Measurements from ENCODE around the gene SBF1. TPM values are rescaled to one million over a fixed set of nuclear protein-coding genes. Genes with fewer than 3 reads are reported as not detected.

Gene SBF1
- total and polyA plus RNA-seq, 4 donors = 30.1 to 76.9 (median 34.2) TPM

DNA sequence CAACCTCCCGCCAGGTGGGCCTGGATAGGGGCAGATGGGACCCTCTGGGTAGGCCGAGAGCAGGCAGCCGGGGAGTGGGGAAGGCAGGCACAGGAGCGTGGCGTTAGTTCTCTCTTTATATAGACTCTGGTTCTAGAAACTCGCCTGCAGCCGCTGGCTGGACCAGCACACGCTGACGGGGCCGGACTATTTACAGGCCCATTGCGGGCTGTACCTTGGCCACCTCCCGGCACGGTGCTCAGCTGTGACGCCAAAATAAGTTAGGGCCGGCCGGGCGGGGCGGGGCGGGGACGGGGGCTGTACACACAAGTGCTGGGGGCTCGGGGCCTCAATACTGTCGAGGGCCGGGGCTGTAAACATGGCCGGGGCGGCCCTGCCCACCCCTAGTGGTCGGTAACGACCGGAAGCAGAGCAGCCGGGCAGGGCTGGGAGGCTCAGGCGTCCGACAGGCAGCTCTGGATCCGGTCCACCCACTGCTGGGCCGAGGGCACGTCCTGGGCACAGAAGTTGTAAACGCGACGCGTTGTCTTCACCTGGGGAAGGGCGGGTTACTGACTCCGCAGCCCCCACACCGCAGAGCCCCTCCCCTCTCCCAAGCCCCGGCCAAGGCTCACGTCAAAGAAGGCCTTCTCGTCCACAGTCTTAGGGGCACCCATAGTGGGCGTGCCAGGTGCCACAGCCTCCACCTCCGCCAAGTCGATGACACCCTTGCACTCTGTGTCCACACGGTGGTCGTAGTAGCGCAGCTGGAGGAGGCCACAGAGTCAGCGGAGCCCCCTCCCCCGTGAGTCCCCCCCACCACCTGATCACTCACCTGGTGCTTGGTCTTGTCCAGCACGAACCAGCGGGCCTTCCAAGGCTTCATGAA is 27.9 kb downstream of the SBF1 start:
- Histone ChIP-seq H3K9me3 (ENCODE audit: control insufficient read depth in 4 of 4, insufficient read depth in 3 of 4, low read length in 3 of 4) (no peaks in the 10 kb centered on the region), H3K27me3 (ENCODE audit: control insufficient read depth in 3 of 3, insufficient read depth in 3 of 3, low read length in 2 of 3) (no peaks in the 10 kb centered on the region), H3K4me1 (ENCODE audit: control insufficient read depth in 5 of 5, insufficient read depth in 5 of 5, low read length in 5 of 5) (peaks cover 0 to 17% (median 3%) of the 10 kb centered on the region in 5 donors), H3K9ac (ENCODE audit: insufficient read depth in 1 of 2, low read length in 2 of 2) (no peak overlapping the region), H3K27ac (ENCODE audit: low read depth in 1 of 2, low read length in 1 of 2) (no peak overlapping the region), H3K4me3 (no peak overlapping the region), H3K36me3 (ENCODE audit: control insufficient read depth in 4 of 4, insufficient read depth in 4 of 4, low read length in 4 of 4) (peaks cover 4 to 51% (median 14%) of the 10 kb centered on the region in 4 donors)
- TF ChIP-seq, protein P1, sequence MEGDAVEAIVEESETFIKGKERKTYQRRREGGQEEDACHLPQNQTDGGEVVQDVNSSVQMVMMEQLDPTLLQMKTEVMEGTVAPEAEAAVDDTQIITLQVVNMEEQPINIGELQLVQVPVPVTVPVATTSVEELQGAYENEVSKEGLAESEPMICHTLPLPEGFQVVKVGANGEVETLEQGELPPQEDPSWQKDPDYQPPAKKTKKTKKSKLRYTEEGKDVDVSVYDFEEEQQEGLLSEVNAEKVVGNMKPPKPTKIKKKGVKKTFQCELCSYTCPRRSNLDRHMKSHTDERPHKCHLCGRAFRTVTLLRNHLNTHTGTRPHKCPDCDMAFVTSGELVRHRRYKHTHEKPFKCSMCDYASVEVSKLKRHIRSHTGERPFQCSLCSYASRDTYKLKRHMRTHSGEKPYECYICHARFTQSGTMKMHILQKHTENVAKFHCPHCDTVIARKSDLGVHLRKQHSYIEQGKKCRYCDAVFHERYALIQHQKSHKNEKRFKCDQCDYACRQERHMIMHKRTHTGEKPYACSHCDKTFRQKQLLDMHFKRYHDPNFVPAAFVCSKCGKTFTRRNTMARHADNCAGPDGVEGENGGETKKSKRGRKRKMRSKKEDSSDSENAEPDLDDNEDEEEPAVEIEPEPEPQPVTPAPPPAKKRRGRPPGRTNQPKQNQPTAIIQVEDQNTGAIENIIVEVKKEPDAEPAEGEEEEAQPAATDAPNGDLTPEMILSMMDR (IDR thresholded peaks at IDR 0.05; ENCODE audit: control extremely low read depth, extremely low read depth) = no peak
- DNase-seq (no peak), ATAC-seq (ENCODE audit: insufficient read depth, low FRiP score) (no peak)
- 87 to 89% methylated on average over 54 of the region's 54 CpGs for WGBS, 2 donors

DNA sequence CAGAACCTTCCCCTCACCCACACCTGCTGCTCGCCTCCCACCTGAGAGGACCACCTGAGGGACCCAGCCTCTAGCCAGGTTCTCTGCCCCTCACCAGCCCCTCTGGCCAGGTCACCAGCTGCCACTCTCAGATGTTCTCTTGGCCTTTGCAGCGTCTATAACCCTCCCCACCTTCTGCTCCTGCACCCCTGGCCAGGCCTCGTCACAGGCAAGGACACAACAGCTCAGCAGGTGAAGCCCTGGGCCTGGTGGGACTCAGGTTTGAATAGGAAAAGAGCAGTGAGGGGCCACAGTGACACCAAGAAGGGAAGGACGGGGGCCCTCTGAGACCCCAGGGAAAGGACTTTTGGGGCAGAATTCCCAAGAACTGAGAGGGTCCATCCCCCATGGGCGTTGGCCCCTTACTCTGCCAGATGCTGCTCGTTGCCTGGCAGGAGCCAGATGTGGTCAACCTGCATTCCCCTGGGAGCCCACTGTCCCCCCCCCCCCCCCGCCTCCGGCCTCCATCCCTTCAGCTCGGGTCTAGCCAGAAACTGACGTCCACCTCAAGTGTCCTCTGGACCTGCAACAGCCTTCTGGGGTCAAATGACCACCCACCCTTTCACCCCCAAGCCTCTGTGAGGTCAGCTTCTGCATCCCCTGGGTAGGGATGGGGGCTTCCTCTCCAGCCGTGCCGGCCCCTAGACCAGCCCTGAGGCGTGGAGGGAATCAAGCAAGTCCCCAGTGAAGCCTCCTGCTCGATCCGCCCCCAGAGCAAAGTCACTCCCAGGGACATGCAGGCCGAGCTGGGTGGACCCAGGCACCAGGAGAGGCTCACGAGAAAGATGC is 28.7 kb downstream of the SBF1 start:
- H3K27ac ChIP-seq (ENCODE audit: low read depth in 1 of 2, low read length in 1 of 2) = peak overlapping the region in 1 of 2 donors; percentile 83
- H3K4me1 ChIP-seq (ENCODE audit: control insufficient read depth in 5 of 5, insufficient read depth in 5 of 5, low read length in 5 of 5) = peaks cover 0 to 17% (median 3%) of the 10 kb centered on the region in 5 donors
- ATAC-seq (ENCODE audit: insufficient read depth, low FRiP score) (no peak), DNase-seq (no peak)
- 87 to 89% methylated on average over 16 to 17 of the region's 17 CpGs for WGBS, 2 donors
- no peak overlapping the region for H3K9ac ChIP-seq (ENCODE audit: insufficient read depth in 1 of 2, low read length in 2 of 2)
- no peak overlapping the region for H3K4me3 ChIP-seq
- H3K27me3 ChIP-seq (ENCODE audit: control insufficient read depth in 3 of 3, insufficient read depth in 3 of 3, low read length in 2 of 3) = no peaks in the 10 kb centered on the region
- no peaks in the 10 kb centered on the region for H3K9me3 ChIP-seq (ENCODE audit: control insufficient read depth in 4 of 4, insufficient read depth in 3 of 4, low read length in 3 of 4)
- H3K36me3 ChIP-seq (ENCODE audit: control insufficient read depth in 4 of 4, insufficient read depth in 4 of 4, low read length in 4 of 4) = peaks cover 4 to 57% (median 16%) of the 10 kb centered on the region in 4 donors
- TF ChIP-seq, protein P1 (IDR thresholded peaks at IDR 0.05; ENCODE audit: control extremely low read depth, extremely low read depth) = no peak

DNA sequence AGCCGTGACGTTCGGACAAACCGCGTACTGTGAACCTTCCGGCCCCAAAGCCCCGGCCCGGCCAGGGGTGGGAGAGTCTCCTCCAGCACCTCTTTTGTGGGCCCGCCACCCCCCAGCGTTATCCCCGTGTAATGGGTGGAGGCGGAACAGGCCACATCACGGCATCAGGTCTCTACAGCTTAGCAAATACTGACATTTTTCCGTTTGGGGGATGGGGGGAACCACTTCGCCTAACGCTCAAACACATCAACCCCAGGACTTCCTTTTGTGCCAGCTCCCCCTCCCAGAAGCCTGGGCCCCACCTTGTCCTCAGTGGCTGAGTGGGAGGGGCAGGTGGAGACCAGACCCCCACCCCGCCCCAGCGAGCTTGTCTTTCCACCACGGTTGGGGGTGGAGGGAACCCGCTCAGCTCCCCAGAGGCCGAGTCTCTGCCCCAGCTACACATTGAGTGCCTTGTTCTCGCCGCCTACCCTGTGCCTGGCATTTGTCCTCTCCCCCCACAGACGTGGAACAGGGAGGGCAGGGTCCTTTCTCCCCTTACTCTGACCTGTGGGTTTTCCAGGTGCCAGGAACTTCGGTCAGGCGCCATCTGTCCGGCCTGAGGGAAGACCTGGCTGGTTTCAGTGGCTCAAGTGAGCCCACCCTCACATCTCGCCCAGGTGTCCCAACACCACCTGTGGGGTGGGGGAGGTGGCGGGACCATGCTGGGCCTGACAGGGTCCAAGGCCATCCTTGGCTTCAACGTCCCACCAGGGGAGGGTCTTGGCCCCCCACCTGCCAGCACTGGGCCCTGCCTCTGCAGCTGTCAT is 29.6 kb downstream of the SBF1 start:
- 51 to 59% methylated on average over 30 of the region's 30 CpGs for WGBS, 2 donors
- Histone ChIP-seq H3K4me1 (ENCODE audit: control insufficient read depth in 5 of 5, insufficient read depth in 5 of 5, low read length in 5 of 5) (peaks cover 0 to 17% (median 3%) of the 10 kb centered on the region in 5 donors), H3K27ac (ENCODE audit: low read depth in 1 of 2, low read length in 1 of 2) (peak overlapping the region in 1 of 2 donors; percentile 83), H3K9ac (ENCODE audit: insufficient read depth in 1 of 2, low read length in 2 of 2) (no peak overlapping the region), H3K36me3 (ENCODE audit: control insufficient read depth in 4 of 4, insufficient read depth in 4 of 4, low read length in 4 of 4) (peaks cover 0 to 65% (median 19%) of the 10 kb centered on the region in 4 donors), H3K27me3 (ENCODE audit: control insufficient read depth in 3 of 3, insufficient read depth in 3 of 3, low read length in 2 of 3) (no peaks in the 10 kb centered on the region), H3K4me3 (no peak overlapping the region), H3K9me3 (ENCODE audit: control insufficient read depth in 4 of 4, insufficient read depth in 3 of 4, low read length in 3 of 4) (no peaks in the 10 kb centered on the region)
- DNase-seq (peak; percentile 65 to 84 (median 80)), ATAC-seq (ENCODE audit: insufficient read depth, low FRiP score) (peak; percentile 20)
- TF ChIP-seq, protein P1 (IDR thresholded peaks at IDR 0.05; ENCODE audit: control extremely low read depth, extremely low read depth) = no peak
